KMS-11 (cell line): ENCODE results near the gene RBFOX2.

Experiments
- H2AFZ ChIP-seq: fragments of 200-600 bp; sonication (generic); 2 replicates; pipeline ENCODE4 v1.6.1; 2016; ENCODE audit warnings: antibody characterized with exemption, mixed run types, low read depth
- H3K27ac ChIP-seq: fragments of 200-600 bp; sonication (generic); 2 replicates; pipeline ENCODE4 v1.6.1; 2016; ENCODE audit warnings: mild to moderate bottlenecking, mixed run types
- H3K27me3 ChIP-seq: fragments of 200-600 bp; sonication (generic); 2 replicates; pipeline ENCODE4 v1.6.1; 2017; ENCODE audit warnings: mild to moderate bottlenecking, low read depth, mixed run types, moderate library complexity; ENCODE audit not compliant: insufficient read depth
- H3K36me3 ChIP-seq: fragments of 200-600 bp; sonication (generic); 2 replicates; pipeline ENCODE4 v1.6.1; 2017; ENCODE audit warnings: mild to moderate bottlenecking, mixed run types; ENCODE audit not compliant: insufficient read depth
- H3K4me1 ChIP-seq: fragments of 200-600 bp; sonication (generic); 2 replicates; pipeline ENCODE4 v1.6.1; 2016; ENCODE audit warnings: mild to moderate bottlenecking, low read depth, mixed run types; ENCODE audit not compliant: poor library complexity, severe bottlenecking
- H3K4me2 ChIP-seq: fragments of 200-600 bp; sonication (generic); 2 replicates; pipeline ENCODE4 v1.7.0; 2016; ENCODE audit warnings: mild to moderate bottlenecking, mixed run types
- H3K4me3 ChIP-seq: fragments of 200-600 bp; sonication (generic); IDR thresholded peaks from 2 replicates; pipeline ENCODE4 v1.6.1; 2017; ENCODE audit warnings: low read depth, low read length, mixed read lengths; ENCODE audit not compliant: insufficient read depth
- H3K79me2 ChIP-seq: fragments of 200-600 bp; sonication (generic); 2 replicates; pipeline ENCODE4 v1.6.1; 2016; ENCODE audit warnings: low read depth, mixed run types; ENCODE audit not compliant: insufficient read depth
- H3K9ac ChIP-seq: fragments of 200-600 bp; sonication (generic); 2 replicates; pipeline ENCODE4 v1.6.1; 2016; ENCODE audit warnings: mild to moderate bottlenecking, mixed run types
- H4K20me1 ChIP-seq: fragments of 200-600 bp; sonication (generic); 2 replicates; pipeline ENCODE4 v1.6.1; 2016; ENCODE audit warnings: mild to moderate bottlenecking, mixed run types; ENCODE audit not compliant: insufficient read depth
- CTCF ChIP-seq: fragments of 200-600 bp; sonication (generic); conservative IDR thresholded peaks from 2 replicates; pipeline ENCODE4 v1.6.1; 2017; ENCODE audit warnings: low read depth, mild to moderate bottlenecking, antibody characterized with exemption, low read length, moderate library complexity, mixed read lengths

RBFOX2 gene

GRCh38 chr22:35784633-35785032 is 244.0 kb downstream of the RBFOX2 start:
- no peak for TF ChIP-seq CTCF
- Histone ChIP-seq H3K27ac (no peak overlapping the region), H4K20me1 (no peaks in the 10 kb centered on the region), H3K79me2 (no peaks in the 10 kb centered on the region), H3K4me2 (no peak overlapping the region), H3K4me1 (no peaks in the 10 kb centered on the region), H3K36me3 (no peaks in the 10 kb centered on the region), H2AFZ (no peak overlapping the region), H3K27me3 (no peaks in the 10 kb centered on the region), H3K4me3 (no peak overlapping the region), H3K9ac (no peak overlapping the region)

GRCh38 chr22:35783943-35784614 is 244.5 kb downstream of the RBFOX2 start:
- Histone ChIP-seq H3K36me3 (no peaks in the 10 kb centered on the region), H3K4me1 (no peaks in the 10 kb centered on the region), H3K27ac (no peak overlapping the region), H3K4me2 (no peak overlapping the region), H3K79me2 (no peaks in the 10 kb centered on the region), H4K20me1 (no peaks in the 10 kb centered on the region), H3K9ac (no peak overlapping the region), H3K4me3 (no peak overlapping the region), H3K27me3 (no peaks in the 10 kb centered on the region), H2AFZ (no peak overlapping the region)
- TF ChIP-seq CTCF = no peak

- Histone ChIP-seq H3K36me3 (no peaks in the 10 kb centered on the region), H3K4me1 (no peaks in the 10 kb centered on the region), H3K4me2 (no peak overlapping the region), H2AFZ (no peak overlapping the region), H3K9ac (no peak overlapping the region), H3K27me3 (no peaks in the 10 kb centered on the region), H3K4me3 (no peak overlapping the region), H3K27ac (no peak overlapping the region), H4K20me1 (no peaks in the 10 kb centered on the region), H3K79me2 (no peaks in the 10 kb centered on the region)
- no peak for TF ChIP-seq CTCF
These were observed 246.1 kb downstream of the RBFOX2 start for GRCh38 chr22:35782504-35782903.

- Histone ChIP-seq H3K4me3 (no peak overlapping the region), H3K4me1 (no peaks in the 10 kb centered on the region), H3K9ac (no peak overlapping the region), H3K36me3 (no peaks in the 10 kb centered on the region), H2AFZ (no peak overlapping the region), H3K27me3 (no peaks in the 10 kb centered on the region), H4K20me1 (no peaks in the 10 kb centered on the region), H3K4me2 (no peak overlapping the region), H3K27ac (no peak overlapping the region), H3K79me2 (no peaks in the 10 kb centered on the region)
- TF ChIP-seq CTCF = no peak
These were observed 246.7 kb downstream of the RBFOX2 start for GRCh38 chr22:35781898-35782297.
